H9 (cell line): Measurements from ENCODE around the gene ZNF280A. TPM values are rescaled to one million over a fixed set of nuclear protein-coding genes. Genes with fewer than 3 reads are reported as not detected.

Experiments used
- DNase-seq: peaks from one replicate; pipeline ENCODE4 v3.0.0-alpha.2; 2017
- H2AFZ ChIP-seq: one replicate; pipeline ENCODE4 v1.6.1; 2013; ENCODE audit warnings: mild to moderate bottlenecking, low read length, control low read depth, moderate library complexity
- H2AK5ac ChIP-seq: 2 replicates; pipeline ENCODE4 v1.6.1; 2013; ENCODE audit warnings: low read length, control low read depth, mixed read lengths; ENCODE audit not compliant: insufficient read length
- H2BK120ac ChIP-seq: one replicate; pipeline ENCODE4 v1.6.1; 2013; ENCODE audit warnings: low read depth, mild to moderate bottlenecking, low read length, control low read depth, inconsistent platforms; ENCODE audit not compliant: poor library complexity, severe bottlenecking
- H2BK12ac ChIP-seq: 2 replicates; pipeline ENCODE4 v1.6.1; 2013; ENCODE audit warnings: low read length, control low read depth, mixed read lengths, low read depth; ENCODE audit not compliant: insufficient read length
- H2BK15ac ChIP-seq: 2 replicates; pipeline ENCODE4 v1.6.1; 2013; ENCODE audit warnings: low read depth, low read length, control low read depth
- H2BK20ac ChIP-seq: one replicate; pipeline ENCODE4 v1.6.1; 2013; ENCODE audit warnings: low read depth, mild to moderate bottlenecking, low read length, control low read depth, inconsistent platforms; ENCODE audit not compliant: poor library complexity, severe bottlenecking
- H2BK5ac ChIP-seq: 2 replicates; pipeline ENCODE4 v1.6.1; 2013; ENCODE audit warnings: low read length, control low read depth, mixed read lengths; ENCODE audit not compliant: insufficient read length
- H3K14ac ChIP-seq: 2 replicates; pipeline ENCODE4 v1.6.1; 2013; ENCODE audit warnings: low read length, control low read depth; ENCODE audit not compliant: insufficient read depth
- H3K18ac ChIP-seq: 2 replicates; pipeline ENCODE4 v1.6.1; 2013; ENCODE audit warnings: low read depth, mild to moderate bottlenecking, mixed read lengths, low read length, control low read depth; ENCODE audit not compliant: insufficient read length
- H3K23ac ChIP-seq: 2 replicates; pipeline ENCODE4 v1.6.1; 2013; ENCODE audit warnings: low read length, control low read depth, mixed read lengths, low read depth; ENCODE audit not compliant: insufficient read length
- H3K23me2 ChIP-seq: 2 replicates; pipeline ENCODE4 v1.6.1; 2013; ENCODE audit warnings: low read depth, mild to moderate bottlenecking, mixed read lengths, low read length, control low read depth; ENCODE audit not compliant: insufficient read length, poor library complexity, severe bottlenecking
- H3K27ac ChIP-seq: 2 replicates; pipeline ENCODE4 v1.5.1; 2013; ENCODE audit warnings: low read length, control low read depth, mixed read lengths, low read depth; ENCODE audit not compliant: insufficient read length
- H3K27me3 ChIP-seq: 2 replicates; pipeline ENCODE4 v1.6.1; 2013; ENCODE audit warnings: low read length, control low read depth, inconsistent platforms; ENCODE audit not compliant: insufficient read depth
- H3K4ac ChIP-seq: 2 replicates; pipeline ENCODE4 v1.6.1; 2013; ENCODE audit warnings: low read depth, mild to moderate bottlenecking, control low read depth, inconsistent platforms, low read length, moderate library complexity
- H3K4me1 ChIP-seq: 2 replicates; pipeline ENCODE4 v1.6.1; 2013; ENCODE audit warnings: low read length, control low read depth, inconsistent platforms; ENCODE audit not compliant: insufficient read depth
- H3K4me2 ChIP-seq: 2 replicates; pipeline ENCODE4 v1.6.1; 2013; ENCODE audit warnings: low read length, control low read depth, mixed read lengths; ENCODE audit not compliant: insufficient read length, insufficient read depth
- H3K56ac ChIP-seq: 2 replicates; pipeline ENCODE4 v1.6.1; 2013; ENCODE audit warnings: low read depth, mild to moderate bottlenecking, mixed read lengths, low read length, control low read depth; ENCODE audit not compliant: insufficient read length
- H3K79me1 ChIP-seq: 2 replicates; pipeline ENCODE4 v1.6.1; 2013; ENCODE audit warnings: low read depth, mild to moderate bottlenecking, moderate library complexity, low read length, control low read depth, inconsistent platforms; ENCODE audit not compliant: insufficient read depth, poor library complexity, severe bottlenecking
- H3K79me2 ChIP-seq: 2 replicates; pipeline ENCODE4 v1.6.1; 2013; ENCODE audit warnings: low read length, control low read depth, inconsistent platforms; ENCODE audit not compliant: insufficient read depth
- H3K9ac ChIP-seq: 2 replicates; pipeline ENCODE4 v1.6.1; 2013; ENCODE audit warnings: low read length, control low read depth, mixed read lengths; ENCODE audit not compliant: insufficient read length; ENCODE audit errors: extremely low read depth
- H3K9me3 ChIP-seq: one replicate; pipeline ENCODE4 v1.6.1; 2013; ENCODE audit warnings: low read depth, low read length, inconsistent platforms; ENCODE audit not compliant: control insufficient read depth
- H3T11ph ChIP-seq: one replicate; pipeline ENCODE4 v1.6.1; 2013; ENCODE audit warnings: mild to moderate bottlenecking, low read length, control low read depth, inconsistent platforms
- H4K20me1 ChIP-seq: one replicate; pipeline ENCODE4 v1.6.1; 2013; ENCODE audit not compliant: control insufficient read depth, insufficient read length, insufficient read depth
- H4K5ac ChIP-seq: 2 replicates; pipeline ENCODE4 v1.6.1; 2013; ENCODE audit warnings: low read depth, mild to moderate bottlenecking, mixed read lengths, low read length, control low read depth; ENCODE audit not compliant: insufficient read length
- H4K8ac ChIP-seq: replicated peaks from 2 replicates; pipeline ENCODE4 v1.6.1; 2013; ENCODE audit warnings: low read length, control low read depth, mixed read lengths, low read depth; ENCODE audit not compliant: insufficient read length
- H4K91ac ChIP-seq: 2 replicates; pipeline ENCODE4 v1.6.1; 2013; ENCODE audit warnings: low read depth, mild to moderate bottlenecking, moderate library complexity, mixed read lengths, low read length, control low read depth; ENCODE audit not compliant: insufficient read length
- H3K27ac Mint-ChIP-seq, 3 experiments: 2 replicates in 2 of 3; 3 replicates in 1 of 3; pipeline ENCODE4 v1.8.0; 2020 to 2021; ENCODE audit warnings: mixed read lengths in 3 of 3, mild to moderate bottlenecking in 1 of 3, moderate library complexity in 1 of 3
- H3K27me3 Mint-ChIP-seq: 2 replicates; pipeline ENCODE4 v1.8.0; 2021; ENCODE audit warnings: low read depth, mild to moderate bottlenecking, moderate library complexity, mixed read lengths
- H3K36me3 Mint-ChIP-seq, 3 experiments: 2 replicates in 2 of 3; 3 replicates in 1 of 3; pipeline ENCODE4 v1.8.0; 2020 to 2021; ENCODE audit warnings: low read depth in 3 of 3, mixed read lengths in 3 of 3; ENCODE audit not compliant: insufficient read depth in 1 of 3
- H3K4me1 Mint-ChIP-seq, 2 experiments: 2 replicates each; pipeline ENCODE4 v1.8.0; 2020; ENCODE audit warnings: mixed read lengths in 2 of 2
- H3K4me3 Mint-ChIP-seq, 2 experiments: 2 replicates in 1 of 2; 3 replicates in 1 of 2; pipeline ENCODE4 v1.8.0; 2020 to 2021; ENCODE audit warnings: mild to moderate bottlenecking in 2 of 2, mixed read lengths in 2 of 2, moderate library complexity in 1 of 2
- H3K9me3 Mint-ChIP-seq, 2 experiments: 2 replicates in 1 of 2; 3 replicates in 1 of 2; pipeline ENCODE4 v1.8.0; 2020; ENCODE audit warnings: mild to moderate bottlenecking in 2 of 2, mixed read lengths in 2 of 2, moderate library complexity in 1 of 2
- CTCF ChIP-seq: fragments of 200-600 bp; sonication (generic); conservative IDR thresholded peaks from 3 replicates; pipeline ENCODE4 v1.8.0; 2021; ENCODE audit warnings: antibody characterized with exemption, mild to moderate bottlenecking
- WGBS: extraction: QIAGEN DNeasy Blood & Tissue Kit; methylation state at CpG from one replicate; pipeline ENCODE4 v1.1.7; 2013; ENCODE audit warnings: missing lambda C conversion rate, low lambda C conversion rate, mixed read lengths; ENCODE audit not compliant: insufficient read length; ENCODE audit errors: extremely low coverage; 5-methylcytosine and 5-hydroxymethylcytosine counted together
- total RNA-seq: library from RNA; stranded (reverse); gene quantifications from 2 replicates; pipeline ENCODE4 v1.2.1, GENCODE V29; 2021

Gene ZNF280A
- total RNA-seq, 1 experiment from 2014 or later = 0.13 TPM

- Histone ChIP-seq H2BK120ac (no peak overlapping the region), H3T11ph (no peak overlapping the region), H4K5ac (no peak overlapping the region), H3K79me2 (no peaks in the 10 kb centered on the region), H3K56ac (no peak overlapping the region), H4K91ac (no peak overlapping the region), H3K4ac (no peak overlapping the region), H3K14ac (no peak overlapping the region), H3K4me1 (no peaks in the 10 kb centered on the region), H3K23ac (no peak overlapping the region), H3K4me2 (no peak overlapping the region), H3K18ac (no peak overlapping the region), H3K9me3 (no peaks in the 10 kb centered on the region), H3K27ac (no peak overlapping the region), H2AFZ (no peak overlapping the region), H4K8ac (no peak overlapping the region), H2BK5ac (no peak overlapping the region), H4K20me1 (no peaks in the 10 kb centered on the region), H3K9ac (no peak overlapping the region), H2BK12ac (no peak overlapping the region), H2BK15ac (no peak overlapping the region), H3K27me3 (peaks cover 7% of the 10 kb centered on the region; the same call in 1 of the 2 replicates), H3K79me1 (no peaks in the 10 kb centered on the region), H2AK5ac (no peak overlapping the region), H2BK20ac (no peak overlapping the region), H3K23me2 (no peaks in the 10 kb centered on the region)
- Mint-ChIP-seq H3K36me3 (no peaks in the 10 kb centered on the region), H3K9me3 (peaks cover 5 to 11% of the 10 kb centered on the region in 2 experiments; a peak in 3 of 5 replicates), H3K27ac (no peak overlapping the region), H3K4me3 (no peak overlapping the region), H3K4me1 (no peaks in the 10 kb centered on the region), H3K27me3 (peaks cover 95% of the 10 kb centered on the region)
- no peak for DNase-seq
- no peak for TF ChIP-seq CTCF
- 100% methylated on average over 1 of the region's 6 CpGs for WGBS
Observed at GRCh38 chr22:22536515-22536914, 16.4 kb upstream of the ZNF280A start.
